OCI-LY1 (cell line): Measurements from ENCODE around the gene BBS2.

Source experiments
- CTCF ChIP-seq: fragments of 200-600 bp; sonication (generic), shearing (Covaris generic); IDR thresholded peaks from 2 replicates; pipeline ENCODE4 v1.5.1; 2017; ENCODE audit warnings: mild to moderate bottlenecking, antibody characterized with exemption, low read length, moderate library complexity, mixed read lengths
- EZH2 ChIP-seq: fragments of 200-600 bp; sonication (generic), shearing (Covaris generic); IDR thresholded peaks from 2 replicates; pipeline ENCODE4 v1.8.0; 2017; ENCODE audit warnings: borderline replicate concordance, mixed run types, mild to moderate bottlenecking, antibody characterized with exemption, low read length, moderate library complexity, mixed read lengths

GRCh38 chr16:56460101-56460500 is 59.7 kb downstream of the BBS2 start:
- TF ChIP-seq CTCF, result no peak
- TF ChIP-seq EZH2, result no peak
